ENCODE data around the gene CLEC17A.

CLEC17A gene

GRCh38 chr19:14654786-14655560, 72.1 kb downstream of the CLEC17A start:
- no peak for DNase-seq (ENCODE audit: low read depth)

GRCh38 chr19:14655726-14656125, 72.8 kb downstream of the CLEC17A start:
- DNase-seq (ENCODE audit: low read depth): no peak

- no peak for DNase-seq (ENCODE audit: low read depth)
Observed at GRCh38 chr19:14659874-14660489, 77.1 kb downstream of the CLEC17A start.

- no peak for DNase-seq (ENCODE audit: low read depth)
Observed at GRCh38 chr19:14661372-14661924, 78.6 kb downstream of the CLEC17A start.
